Activated CD4-positive, alpha-beta T cell treated with anti-CD3 and anti-CD28 coated beads, Interleukin-2, Interleukin-6, amounts not matched to agents 100 ng/mL and 50 ng/mL, durations not matched to agents 16 hours and 8 hours (primary cell): ENCODE data around the gene TCF12.

Experiments used
- DNase-seq: peaks from one replicate; pipeline ENCODE4 v3.0.0-alpha.2; 2020

TCF12 gene

DNA sequence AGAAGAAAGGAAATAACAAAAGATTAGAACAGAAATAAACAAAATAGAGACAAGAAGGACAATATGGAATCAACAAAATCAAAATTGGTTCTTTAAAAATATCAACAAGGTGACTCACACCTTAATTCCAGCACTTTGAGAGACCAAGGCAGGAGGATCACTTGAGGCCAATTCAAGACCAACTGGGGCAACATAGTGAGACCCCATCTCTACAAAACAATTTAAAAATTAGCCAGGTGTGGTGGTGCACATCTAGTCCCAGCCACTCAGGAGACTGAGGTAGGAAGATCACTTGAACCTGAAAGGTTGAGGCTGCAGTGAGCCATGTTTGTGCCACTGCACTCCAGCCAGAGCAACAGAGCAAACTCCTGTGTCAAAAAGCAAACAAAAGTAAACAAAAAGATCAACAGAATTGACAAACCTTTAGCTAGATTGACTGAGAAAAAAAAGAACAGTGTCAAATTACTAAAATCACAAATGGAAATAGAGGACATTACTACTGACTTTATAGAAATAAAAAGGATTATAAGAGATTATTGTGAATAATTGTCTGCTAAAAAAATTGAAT lies 267.1 kb downstream of the TCF12 start:
- DNase-seq, result no peak

GRCh38 chr15:57189466-57189865 lies 271.0 kb downstream of the TCF12 start:
- DNase-seq, result no peak

DNA sequence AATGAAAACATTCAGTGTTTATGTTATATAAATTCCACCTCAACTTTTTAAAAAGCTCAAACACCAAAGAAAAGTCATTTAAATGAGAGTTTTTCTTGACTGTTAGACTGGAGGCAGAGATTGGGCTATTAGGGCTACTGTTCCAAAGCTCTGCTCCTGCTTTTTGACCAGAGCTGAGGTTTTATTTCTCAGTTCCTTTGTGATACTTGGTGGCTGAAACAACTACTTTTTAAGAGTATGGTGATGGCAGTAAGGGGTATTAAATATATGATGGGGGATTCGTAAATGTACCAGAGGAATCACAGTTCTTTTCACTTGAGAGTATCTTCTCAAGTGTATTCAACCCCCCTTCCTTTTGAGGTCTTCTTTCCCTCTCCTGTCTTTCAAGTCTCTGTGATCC lies 271.8 kb downstream of the TCF12 start:
- DNase-seq, result no peak

DNA sequence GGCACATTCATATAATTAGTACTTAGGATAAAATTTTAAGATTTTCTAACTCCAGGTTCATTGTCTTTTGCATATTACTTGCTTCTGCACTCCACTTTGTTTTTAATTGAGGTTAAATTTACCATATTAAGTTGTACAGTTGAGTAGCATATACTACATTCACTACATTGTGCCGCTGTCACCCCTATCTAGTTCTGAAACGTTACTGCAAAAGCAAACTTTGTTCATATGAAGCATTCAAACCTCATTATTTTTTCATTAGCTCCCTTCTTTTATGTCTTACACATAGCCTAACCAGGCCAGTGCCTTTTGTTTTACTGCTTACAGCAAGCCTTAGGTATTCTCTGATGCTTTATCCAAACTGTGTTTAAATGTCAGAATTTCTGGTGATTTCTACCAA lies 274.7 kb downstream of the TCF12 start:
- DNase-seq, result no peak

GRCh38 chr15:57195326-57195725 lies 276.9 kb downstream of the TCF12 start:
- no peak for DNase-seq

GRCh38 chr15:57196865-57197264 lies 278.4 kb downstream of the TCF12 start:
- DNase-seq, result no peak

- no peak for DNase-seq
Observed at GRCh38 chr15:57198131-57198530, 279.7 kb downstream of the TCF12 start.

DNA sequence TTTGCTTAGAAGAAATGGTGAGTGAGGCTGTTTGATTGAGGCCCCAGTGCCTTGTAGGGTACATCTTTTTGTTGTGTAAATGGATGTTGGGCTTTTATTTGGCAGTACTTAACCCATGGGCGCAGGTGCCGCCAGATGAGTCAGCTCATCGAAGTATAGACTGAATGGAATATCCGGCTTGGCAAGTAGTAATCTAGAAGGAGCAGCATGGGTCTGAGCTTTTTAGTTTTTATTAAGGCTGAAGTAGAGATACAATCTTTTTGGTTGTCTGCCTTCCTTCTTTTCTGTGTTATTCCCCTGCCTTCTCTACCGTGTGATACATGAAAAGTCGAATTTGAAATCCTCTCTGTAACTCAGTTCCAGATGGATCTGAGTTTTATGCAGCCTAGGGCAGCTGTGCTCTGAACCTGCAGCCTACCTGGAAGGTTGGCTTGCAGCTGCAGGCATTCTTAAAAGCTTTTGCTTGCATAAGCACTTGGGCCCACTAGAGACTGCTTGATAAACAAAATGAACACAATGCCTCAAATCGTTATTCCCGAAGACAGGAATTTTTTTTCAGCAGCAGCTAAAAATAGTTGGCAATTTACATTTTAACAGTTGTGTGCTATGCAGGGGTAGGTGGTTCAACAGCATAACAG lies 280.3 kb downstream of the TCF12 start:
- no peak for DNase-seq

DNA sequence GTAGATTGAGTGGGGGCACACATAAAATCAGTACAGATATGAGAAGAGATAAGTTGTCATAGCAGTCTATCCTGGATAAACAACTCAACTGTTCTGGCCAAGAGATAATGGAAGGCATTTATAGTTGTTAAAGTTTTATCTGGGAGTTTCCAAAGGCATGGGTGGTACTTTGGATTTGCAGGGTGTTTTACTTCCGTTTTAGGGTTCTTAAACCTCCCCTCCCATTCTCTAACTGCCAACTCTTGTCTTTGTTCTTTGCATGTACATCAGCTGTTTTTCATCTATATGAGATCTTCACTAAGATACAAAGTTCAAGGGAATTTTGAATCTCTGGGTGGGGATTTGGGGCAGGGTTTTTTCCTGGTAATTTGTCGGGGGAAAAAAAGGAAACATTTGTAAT lies 283.1 kb downstream of the TCF12 start:
- DNase-seq, result no peak

GRCh38 chr15:57203906-57204305 lies 285.5 kb downstream of the TCF12 start:
- peak; percentile 14 for DNase-seq

DNA sequence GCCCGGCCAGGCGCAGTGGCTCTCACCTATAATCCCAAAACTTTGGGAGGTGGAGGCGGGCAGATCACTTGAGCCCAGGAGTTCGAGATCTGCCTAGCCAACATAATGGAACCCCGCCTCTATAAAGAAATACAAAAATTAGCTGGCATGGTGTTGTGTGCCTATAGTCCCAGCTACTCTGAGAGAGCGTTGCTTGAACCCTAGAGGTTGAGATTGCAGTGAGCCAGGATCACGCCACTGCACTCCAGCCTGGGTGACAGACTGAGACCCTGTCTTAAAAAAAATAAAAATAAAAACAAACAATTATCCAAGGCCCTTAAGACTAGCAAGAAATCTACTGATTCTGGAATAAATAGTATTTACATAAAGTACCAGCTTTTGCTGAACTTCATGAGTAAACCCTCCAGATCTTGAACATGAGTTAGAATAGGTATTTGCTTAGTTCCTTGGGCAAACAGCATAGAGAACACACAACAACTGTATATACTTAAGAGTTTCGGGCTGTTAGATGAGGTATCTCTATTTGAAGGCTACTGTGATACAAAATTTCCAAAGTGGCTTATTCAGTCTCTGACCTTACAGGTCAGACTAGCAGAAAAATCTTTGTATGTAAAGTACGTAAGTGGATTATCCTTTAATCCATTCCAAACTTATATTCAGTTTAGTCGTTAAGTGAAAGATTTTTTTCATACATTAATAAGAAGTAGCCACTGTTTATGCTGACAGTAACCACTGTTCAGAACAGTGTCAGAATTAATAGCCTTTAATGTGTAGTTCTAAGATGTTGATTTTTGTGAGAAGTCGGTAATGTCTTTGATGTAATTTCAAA lies 286.8 kb downstream of the TCF12 start:
- no peak for DNase-seq

DNA sequence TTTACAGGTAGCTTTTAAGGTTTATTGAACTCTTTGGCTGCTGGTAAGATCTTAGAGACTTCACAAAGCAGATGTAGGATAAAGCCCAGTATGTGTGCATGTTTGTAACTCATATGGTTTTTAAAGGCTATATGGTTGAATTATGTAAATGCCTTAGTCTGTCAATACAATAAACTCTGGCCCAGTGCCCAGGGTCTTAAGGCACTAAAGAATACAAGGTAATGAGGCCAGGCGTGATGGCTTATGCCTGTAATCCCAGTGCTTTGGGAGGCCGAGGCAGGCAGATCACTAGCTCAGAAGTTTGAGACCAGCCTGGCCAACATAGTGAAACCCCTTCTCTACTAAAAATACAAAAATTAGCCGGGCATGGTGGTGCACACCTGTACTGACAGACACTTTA lies 287.6 kb downstream of the TCF12 start:
- DNase-seq, result no peak

DNA sequence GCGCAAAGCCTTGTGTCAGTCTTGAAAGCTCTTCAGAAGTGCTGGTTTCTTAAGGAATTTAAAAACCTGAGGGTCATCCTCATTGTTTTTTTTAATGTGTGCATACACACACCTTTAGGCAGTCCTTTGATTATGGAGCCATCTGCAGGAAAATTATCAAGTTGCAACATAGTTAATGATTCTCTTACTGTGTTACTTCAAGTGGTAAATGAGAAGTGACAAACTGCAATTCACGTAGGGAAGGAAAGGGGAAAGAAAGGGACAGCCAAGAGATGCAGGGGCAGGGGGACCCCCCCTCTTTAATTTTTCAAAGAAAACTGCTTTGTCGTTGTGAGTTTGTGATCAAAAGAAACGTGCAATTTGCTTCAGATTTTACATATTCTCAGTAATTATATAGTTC lies 295.4 kb downstream of the TCF12 start:
- peak; percentile 24 for DNase-seq

DNA sequence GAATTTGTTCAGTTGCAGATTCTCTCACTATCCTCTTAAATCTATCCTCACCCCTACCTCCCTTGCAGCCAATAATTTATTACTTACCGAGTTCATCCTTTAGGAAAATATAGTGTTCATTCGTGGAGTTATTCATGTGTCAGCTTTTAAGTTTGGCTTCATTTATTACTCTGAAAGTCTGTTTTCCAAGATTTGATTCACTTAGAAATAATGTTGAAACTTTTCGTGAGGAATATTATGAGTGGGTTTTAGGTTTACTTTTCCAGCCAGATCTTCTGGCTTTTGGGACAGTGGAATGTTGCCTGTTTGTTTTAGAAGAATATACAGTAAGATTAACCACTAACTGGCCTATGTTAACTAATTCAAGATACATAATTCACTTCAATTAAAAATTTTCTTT lies 296.9 kb downstream of the TCF12 start:
- DNase-seq, result no peak

DNA sequence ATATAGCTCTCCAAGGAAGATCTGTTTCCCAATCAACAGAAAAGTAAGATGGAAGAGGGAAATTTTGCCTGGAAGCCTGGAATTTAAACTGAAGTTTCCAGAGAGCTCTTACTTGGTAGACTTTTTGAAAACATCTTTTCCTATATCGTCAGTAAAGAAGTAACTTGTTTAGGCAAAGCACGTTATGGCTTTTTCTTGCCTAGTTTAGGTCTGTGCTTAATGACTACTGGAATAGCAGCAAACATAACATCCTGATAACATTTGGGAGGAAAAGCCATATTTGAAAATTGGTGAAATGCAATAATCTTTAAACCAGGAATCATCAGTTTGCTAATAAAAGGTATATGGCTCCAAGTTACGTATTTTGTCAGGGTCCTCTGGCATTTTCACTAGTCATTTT lies 297.4 kb downstream of the TCF12 start:
- no peak for DNase-seq

- peak; percentile 8 for DNase-seq
Observed at GRCh38 chr15:57216288-57216687, 297.8 kb downstream of the TCF12 start.

GRCh38 chr15:57217778-57218598 lies 299.5 kb downstream of the TCF12 start:
- no peak for DNase-seq

DNA sequence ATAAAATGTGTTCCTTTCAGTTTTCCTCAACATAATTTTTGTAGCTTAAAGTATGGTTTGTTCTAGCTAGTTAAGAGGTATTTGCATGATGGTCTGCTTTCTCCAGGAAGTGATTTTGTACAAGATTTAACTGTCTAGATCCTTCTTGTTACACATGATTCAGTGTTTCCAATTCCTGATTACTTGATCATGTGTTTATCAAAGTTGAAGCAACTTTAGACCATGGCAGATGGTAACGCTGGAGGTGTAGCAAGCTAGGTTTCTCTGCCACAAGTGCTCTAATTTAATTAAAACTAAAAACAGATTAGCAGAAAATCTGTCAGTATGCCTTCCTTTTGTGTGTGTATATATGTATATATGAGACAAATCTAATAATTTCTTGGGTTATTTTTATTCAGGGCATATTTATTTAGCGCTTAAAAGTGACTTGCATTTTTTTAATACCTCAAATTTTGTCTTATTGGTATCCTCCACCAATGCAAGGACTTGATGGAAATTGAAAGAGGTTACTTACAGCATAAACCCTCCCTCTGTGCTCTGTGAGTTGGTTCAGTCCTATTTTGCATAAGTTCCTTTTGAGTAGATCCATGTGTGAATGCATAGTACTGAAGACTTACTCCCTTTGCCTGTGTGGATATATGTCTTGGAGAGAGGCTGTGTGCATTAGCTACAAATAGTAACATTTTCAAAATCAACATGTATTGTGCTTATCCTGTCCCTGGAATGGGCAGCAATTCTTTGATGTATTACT lies 300.6 kb downstream of the TCF12 start:
- no peak for DNase-seq

DNA sequence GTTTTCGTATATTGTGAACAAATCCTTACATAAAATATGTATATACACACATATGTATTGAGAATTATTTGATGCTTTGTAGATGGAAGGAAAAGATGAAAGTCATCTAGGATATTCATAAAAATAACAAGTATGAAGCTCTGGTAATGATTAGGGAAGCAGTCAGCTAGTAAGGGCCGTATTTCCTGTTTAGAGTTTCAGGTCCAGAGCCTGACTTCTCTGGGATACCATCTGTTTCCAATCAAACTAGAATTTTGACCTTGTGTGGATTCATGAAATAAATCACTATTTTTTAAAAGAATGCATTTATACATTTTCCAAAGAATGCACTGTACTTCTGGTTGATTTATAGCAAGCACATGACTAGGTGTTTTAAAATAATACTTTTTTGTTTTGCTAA lies 301.8 kb downstream of the TCF12 start:
- no peak for DNase-seq

GRCh38 chr15:57221134-57221533 lies 302.7 kb downstream of the TCF12 start:
- no peak for DNase-seq

DNA sequence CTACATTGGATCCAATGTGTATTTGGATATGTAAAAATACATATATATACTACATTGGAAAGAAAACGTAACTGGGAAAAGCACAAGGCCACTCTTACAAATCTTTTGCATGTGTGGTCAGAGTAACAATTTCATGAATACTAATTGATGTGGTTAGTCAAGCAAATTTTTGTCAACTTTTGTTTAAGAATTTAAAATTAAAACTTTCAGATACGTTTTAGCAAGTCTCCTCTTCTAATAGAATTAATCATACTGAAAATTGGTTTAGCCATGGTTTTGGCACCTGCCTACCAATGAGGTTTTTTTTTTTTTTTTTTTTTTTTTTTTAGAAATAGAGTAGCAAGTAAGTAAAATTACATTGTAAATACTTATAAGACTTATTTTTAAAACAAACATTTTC lies 304.9 kb downstream of the TCF12 start:
- no peak for DNase-seq

DNA sequence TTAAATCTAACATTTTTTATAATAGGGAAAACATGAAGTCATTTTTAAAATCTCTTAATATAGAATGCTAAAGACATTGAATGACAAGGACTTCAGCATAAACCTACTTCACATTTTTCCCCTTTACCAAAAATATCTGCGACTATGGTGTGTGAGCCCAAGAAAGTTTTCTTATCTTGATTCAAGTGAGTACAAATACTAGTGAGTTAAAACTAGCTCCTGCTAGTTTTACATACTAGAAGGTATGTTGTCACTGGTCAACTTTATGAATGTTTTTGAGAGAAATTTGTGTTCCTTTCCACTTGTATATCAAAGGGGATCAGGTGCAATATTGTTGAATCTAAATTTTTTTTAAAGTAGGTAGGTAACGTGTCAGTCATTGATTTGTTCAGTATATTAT lies 305.4 kb downstream of the TCF12 start:
- DNase-seq, result no peak

DNA sequence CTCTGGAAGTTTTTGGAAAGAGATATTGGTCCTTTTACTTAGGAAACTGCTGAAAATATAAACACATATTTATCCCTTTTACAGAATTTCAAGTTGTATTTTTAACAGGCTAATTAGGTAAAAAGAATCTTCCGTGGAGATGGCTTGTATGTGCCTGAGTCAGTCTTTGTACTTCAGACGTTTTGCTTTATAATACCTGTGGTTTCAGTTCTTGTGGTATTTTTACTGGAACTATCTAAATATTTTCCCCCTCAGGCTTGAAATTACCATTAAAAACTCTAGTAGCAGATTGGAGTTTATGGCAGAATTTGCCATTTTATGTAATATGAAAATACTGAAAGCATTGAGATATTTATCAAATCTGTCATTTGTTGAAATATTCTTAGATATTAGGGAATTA lies 306.2 kb downstream of the TCF12 start:
- DNase-seq, result no peak
